ENCODE measurements around the gene HEATR5A.

HEATR5A gene

DNA sequence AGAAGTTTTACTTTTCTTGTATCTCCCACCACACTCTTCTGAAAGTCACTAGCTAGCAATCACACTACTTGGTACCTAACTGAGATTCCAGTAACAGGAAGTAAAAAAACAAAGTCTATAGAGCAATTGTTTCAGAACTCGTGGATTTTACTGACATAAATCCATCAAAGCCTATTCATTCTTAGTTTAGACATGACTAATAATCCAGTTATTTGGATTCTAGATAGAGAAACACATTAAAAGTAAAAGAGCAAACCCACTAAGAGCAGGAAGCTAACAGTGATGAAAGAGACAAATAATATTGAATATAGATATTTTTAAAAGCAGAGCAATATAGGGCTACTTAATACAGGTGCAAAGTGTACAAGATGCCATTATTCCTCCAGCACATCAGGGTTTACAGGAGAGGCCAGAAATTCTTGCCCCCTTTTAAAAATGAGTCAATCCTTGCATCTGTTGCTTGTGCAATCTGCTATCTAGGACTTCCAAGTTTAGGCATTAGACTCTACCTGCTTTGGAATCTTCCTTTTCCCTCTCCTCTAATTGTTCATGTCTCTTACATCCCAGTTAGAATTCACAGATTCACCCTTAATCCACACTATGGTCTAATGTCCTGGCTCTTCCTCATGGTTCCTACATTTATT, 6.0 kb downstream of the HEATR5A start:
- H3K36me3 ChIP-seq (replicated peaks): no peaks in the 10 kb centered on the region
- no peaks in the 10 kb centered on the region for H3K9me3 ChIP-seq
- DNase-seq (ENCODE audit: low spot score in 2 of 2): no peak
- in situ Hi-C loops (cut with MboI; ENCODE audit: low sequenced_read_pairs): no loop called here
- no peak overlapping the region for H3K4me3 ChIP-seq
- peaks cover 30% of the 10 kb centered on the region for H3K4me1 ChIP-seq
- H3K27me3 ChIP-seq (ENCODE audit: low read depth): no peaks in the 10 kb centered on the region

DNA sequence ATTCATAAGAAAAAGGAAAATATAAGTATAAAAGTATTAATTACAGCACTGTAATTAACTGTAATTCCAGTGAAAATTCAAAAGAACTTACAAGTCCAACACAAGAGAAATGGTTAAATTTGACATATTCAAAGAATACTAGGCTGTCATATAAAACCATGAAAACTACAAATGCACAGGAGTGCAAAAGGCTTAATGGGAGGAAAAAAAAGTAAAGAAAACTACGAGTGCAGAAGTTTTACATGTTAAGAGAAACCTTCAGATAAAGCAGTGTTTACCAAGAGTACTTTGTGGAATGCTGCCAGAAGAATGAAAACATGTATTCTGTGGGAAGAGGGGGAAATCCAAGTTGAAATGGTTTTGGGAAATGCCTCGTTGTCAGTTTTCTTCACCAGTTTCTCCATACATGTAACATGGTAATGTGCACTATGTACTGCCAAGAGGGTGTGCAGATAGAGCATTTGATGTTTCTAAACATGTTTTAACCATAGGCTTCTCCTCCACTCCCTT, 9.1 kb downstream of the HEATR5A start:
- DNase-seq (ENCODE audit: low spot score in 2 of 2): no peak
- H3K36me3 ChIP-seq (replicated peaks): no peaks in the 10 kb centered on the region
- H3K9me3 ChIP-seq: no peaks in the 10 kb centered on the region
- no peaks in the 10 kb centered on the region for H3K27me3 ChIP-seq (ENCODE audit: low read depth)
- in situ Hi-C loops (cut with MboI; ENCODE audit: low sequenced_read_pairs): no loop called here
- no peak overlapping the region for H3K4me3 ChIP-seq
- H3K4me1 ChIP-seq: peaks cover 24% of the 10 kb centered on the region

DNA sequence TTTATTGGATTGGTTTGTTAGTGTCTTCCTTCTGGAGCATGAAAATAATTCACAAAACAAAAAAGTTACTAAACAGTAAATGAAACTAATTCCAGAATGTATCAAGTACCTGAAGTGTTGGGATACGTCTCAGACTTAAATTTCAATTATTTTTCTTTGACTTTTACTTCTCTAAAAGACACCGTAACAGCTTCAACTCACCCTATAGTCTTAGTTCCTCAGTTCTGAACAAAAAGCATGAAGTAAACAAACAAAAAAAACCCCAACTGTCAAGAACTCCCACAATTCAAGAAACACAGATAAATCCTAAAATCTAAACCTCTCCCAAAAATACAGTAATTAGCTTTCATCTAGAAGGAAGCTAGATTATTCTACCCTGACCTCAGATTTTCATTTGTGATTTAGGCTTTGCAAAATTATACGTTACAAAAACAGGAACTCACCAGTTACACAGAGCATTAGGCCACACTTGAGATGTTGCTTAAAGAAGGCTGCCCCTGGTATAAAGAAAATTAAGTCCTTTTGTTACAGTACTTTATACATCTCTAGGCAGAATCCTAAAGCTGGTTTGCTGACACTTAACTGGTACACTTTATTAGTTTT, 10.2 kb downstream of the HEATR5A start:
- no peaks in the 10 kb centered on the region for H3K9me3 ChIP-seq
- no peak overlapping the region for H3K4me3 ChIP-seq
- no peaks in the 10 kb centered on the region for H3K36me3 ChIP-seq (replicated peaks)
- H3K4me1 ChIP-seq: peaks cover 27% of the 10 kb centered on the region
- H3K27me3 ChIP-seq (ENCODE audit: low read depth): no peaks in the 10 kb centered on the region
- DNase-seq (ENCODE audit: low spot score in 2 of 2): no peak
- in situ Hi-C loops (cut with MboI; ENCODE audit: low sequenced_read_pairs): no loop called here

DNA sequence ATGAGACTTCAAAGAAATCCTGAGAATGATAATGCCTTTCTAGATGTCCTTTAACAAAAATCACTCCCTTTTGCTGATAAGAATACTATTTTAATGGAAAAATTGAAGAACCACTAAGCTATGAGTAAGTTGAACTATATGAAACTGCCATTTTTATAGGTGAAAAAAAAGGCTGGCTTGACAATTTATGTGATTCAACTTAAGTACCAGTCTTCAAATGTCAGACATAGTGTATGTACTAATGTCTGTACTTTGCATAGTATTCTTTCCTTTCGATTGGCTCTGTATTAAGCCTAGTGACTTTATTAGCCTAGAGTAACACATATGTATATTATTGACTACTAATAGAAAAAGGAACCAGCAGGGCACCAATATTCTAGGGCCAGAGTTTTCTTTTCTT, 11.9 kb downstream of the HEATR5A start:
- no peak overlapping the region for H3K4me3 ChIP-seq
- no peaks in the 10 kb centered on the region for H3K36me3 ChIP-seq (replicated peaks)
- peaks cover 17% of the 10 kb centered on the region for H3K4me1 ChIP-seq
- no peak for DNase-seq (ENCODE audit: low spot score in 2 of 2)
- H3K27me3 ChIP-seq (ENCODE audit: low read depth): no peaks in the 10 kb centered on the region
- in situ Hi-C loops (cut with MboI; ENCODE audit: low sequenced_read_pairs): no loop called here
- H3K9me3 ChIP-seq: no peaks in the 10 kb centered on the region

DNA sequence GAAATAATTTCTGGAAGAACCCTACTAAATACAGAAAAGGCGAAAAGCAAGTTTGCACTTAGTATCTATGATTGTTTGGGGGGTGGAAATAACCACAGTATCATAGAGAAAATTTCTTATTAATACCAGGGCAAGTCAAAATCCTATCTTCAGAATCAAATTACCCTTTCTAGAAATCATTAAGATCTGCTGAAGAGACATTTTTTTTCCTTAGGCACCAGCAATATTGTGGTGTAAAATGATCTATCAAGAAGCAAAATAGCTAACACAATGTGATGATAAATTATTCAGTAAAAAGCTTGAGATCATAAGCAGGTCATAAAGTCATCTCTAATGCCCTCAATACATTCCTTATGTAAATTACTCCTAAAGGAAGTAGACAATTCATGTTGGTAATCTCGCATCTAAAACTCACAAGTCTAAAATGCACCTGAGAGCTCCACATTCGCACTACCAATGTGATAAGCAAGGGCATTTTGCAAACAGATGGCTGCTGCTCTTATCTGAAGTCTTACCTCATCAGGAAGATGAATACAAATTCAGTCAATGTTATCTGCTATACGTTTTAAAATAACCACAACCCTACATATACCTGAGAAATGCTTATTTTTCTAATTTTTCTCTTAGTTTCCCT, 14.6 kb downstream of the HEATR5A start:
- Histone ChIP-seq H3K36me3 (replicated peaks) (no peaks in the 10 kb centered on the region; the same call in 1 of the 2 replicates), H3K4me3 (no peak overlapping the region), H3K9me3 (no peaks in the 10 kb centered on the region), H3K27me3 (ENCODE audit: low read depth) (no peaks in the 10 kb centered on the region), H3K4me1 (peaks cover 20% of the 10 kb centered on the region)
- no peak for DNase-seq (ENCODE audit: low spot score in 2 of 2)
- in situ Hi-C loops (cut with MboI; ENCODE audit: low sequenced_read_pairs): no loop called here

DNA sequence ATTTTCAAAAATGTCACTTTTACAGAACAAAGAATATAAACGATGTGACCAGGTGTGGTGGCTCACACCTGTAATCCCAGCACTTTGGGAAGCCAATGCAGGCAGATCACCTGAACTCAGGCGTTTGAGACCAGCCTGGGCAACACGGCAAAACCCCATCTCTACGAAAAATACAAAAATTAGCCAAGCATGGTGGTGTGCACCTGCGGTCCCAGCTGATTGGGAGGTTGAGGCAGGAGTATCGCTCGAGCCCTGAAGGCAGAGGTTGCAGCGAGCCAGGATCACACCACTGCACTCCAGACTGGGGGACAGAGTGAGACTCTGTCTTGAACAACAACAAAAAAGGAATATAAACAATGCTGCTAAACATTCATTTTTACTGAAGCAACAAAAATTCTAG, 15.2 kb downstream of the HEATR5A start:
- no peaks in the 10 kb centered on the region for H3K9me3 ChIP-seq
- in situ Hi-C loops (cut with MboI; ENCODE audit: low sequenced_read_pairs): no loop called here
- H3K36me3 ChIP-seq (replicated peaks): no peaks in the 10 kb centered on the region; the same call in 1 of the 2 replicates
- DNase-seq (ENCODE audit: low spot score in 2 of 2): no peak
- H3K4me1 ChIP-seq: peaks cover 20% of the 10 kb centered on the region
- H3K27me3 ChIP-seq (ENCODE audit: low read depth): no peaks in the 10 kb centered on the region
- H3K4me3 ChIP-seq: no peak overlapping the region

DNA sequence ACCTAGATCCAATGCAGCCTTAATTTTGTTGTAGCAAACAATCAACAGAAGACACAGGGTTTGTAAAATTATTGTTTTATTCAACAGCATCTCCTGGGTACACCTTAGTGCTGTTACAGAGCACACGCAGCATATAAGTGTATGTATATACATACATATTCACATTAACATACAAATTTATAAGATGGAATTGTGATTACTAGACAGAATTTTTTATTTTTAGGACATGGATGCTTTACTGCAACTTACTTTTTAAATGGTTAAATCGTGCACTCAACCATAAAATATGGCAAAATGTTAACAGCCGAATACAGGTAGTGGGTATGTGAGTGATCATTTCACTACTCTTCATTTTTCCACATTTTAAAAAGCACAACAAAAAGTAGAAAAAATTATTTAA, 16.6 kb downstream of the HEATR5A start:
- H3K4me1 ChIP-seq: peaks cover 20% of the 10 kb centered on the region
- H3K27me3 ChIP-seq (ENCODE audit: low read depth): no peaks in the 10 kb centered on the region
- H3K36me3 ChIP-seq (replicated peaks): peaks cover 5% of the 10 kb centered on the region
- no peak overlapping the region for H3K4me3 ChIP-seq
- H3K9me3 ChIP-seq: no peaks in the 10 kb centered on the region
- in situ Hi-C loops (cut with MboI; ENCODE audit: low sequenced_read_pairs): no loop called here
- no peak for DNase-seq (ENCODE audit: low spot score in 2 of 2)

DNA sequence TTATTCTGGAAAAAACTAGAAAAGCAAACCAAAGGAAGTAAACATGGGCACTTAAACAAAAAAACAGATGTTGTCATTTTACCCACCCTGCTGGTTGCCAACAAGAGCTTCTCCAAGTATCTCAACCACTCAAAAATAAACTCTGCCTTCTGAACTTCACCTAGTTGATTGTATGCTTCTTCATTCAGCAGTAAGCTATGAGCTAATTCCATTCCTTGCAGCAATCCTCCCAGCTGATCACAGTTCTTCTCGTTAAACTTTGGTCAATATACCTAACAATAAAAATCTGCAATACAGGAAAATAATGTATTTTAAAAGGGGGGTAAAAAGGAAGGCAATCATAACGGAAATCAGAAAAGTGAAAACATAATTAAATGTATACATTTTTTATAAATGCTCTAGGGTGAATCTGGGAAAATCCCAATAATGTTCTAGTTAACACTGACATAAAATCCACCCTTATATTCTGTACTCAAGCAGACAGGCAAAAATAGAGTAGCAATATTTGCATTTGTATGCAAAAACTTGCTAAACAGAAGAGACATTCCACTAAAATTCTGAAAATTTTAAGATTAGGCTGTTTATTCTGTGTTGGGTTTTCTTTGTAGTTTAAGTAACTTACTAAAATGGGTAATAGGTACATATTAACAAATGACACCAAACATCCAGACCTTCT, 17.4 kb downstream of the HEATR5A start:
- H3K36me3 ChIP-seq (replicated peaks): peaks cover 13% of the 10 kb centered on the region
- peaks cover 20% of the 10 kb centered on the region for H3K4me1 ChIP-seq
- H3K4me3 ChIP-seq: no peak overlapping the region
- H3K9me3 ChIP-seq: no peaks in the 10 kb centered on the region
- no peak for DNase-seq (ENCODE audit: low spot score in 2 of 2)
- H3K27me3 ChIP-seq (ENCODE audit: low read depth): no peaks in the 10 kb centered on the region
- in situ Hi-C loops (cut with MboI; ENCODE audit: low sequenced_read_pairs): no loop called here

DNA sequence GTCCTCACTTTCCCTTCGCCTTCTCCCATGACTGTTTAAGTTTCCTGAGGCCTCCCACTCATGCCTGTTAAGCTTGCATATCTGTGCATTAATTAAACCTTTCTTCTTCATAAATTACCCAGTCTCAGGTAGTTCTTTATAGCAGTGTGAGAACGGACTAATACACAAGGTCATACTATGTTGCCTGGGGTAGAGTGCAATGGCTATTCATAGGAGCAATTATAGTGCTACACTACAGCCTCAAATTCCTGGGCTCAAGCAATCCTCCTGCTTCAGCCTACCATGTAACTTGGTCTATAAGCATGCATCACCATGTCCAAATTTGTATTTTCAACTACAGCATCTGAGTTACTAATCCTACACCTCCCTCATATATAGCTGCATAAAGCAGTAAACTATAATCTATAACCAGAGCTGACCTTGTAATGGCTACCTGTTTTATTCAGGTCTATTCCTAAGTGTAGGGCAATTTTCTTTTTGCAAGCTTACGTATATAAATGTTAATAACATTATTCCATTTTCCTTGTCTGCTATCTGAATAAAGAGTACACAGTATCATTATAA, 18.9 kb downstream of the HEATR5A start:
- no peak for DNase-seq (ENCODE audit: low spot score in 2 of 2)

DNA sequence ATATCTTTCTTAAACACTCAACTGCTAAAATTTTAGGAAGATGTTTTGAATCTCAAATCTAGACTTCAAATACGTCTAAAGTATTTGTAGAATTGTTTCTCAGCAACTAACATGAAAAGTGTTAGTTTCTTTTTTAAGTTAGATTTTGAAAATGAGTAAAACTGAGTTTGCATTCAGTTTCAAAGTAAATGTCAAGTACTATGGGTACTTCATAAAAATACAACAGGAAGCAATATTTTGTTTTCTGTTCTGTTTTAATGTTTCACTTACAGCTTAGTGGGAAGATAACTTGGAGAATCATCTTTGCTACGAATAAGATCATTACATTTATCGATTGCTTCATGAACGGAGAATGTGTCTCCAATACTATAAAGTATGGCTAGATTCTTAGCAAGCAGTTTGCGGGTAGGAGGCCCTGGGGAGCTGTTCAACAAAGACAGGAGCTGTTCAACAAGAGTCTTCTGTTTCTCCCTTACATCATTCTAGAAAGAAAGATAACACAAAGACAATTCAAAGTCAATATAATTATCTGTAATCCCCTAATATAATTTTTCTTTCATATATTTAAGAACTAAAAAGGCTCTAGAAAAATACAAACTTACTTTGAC, 20.2 kb downstream of the HEATR5A start:
- Histone ChIP-seq H3K9me3 (no peaks in the 10 kb centered on the region), H3K4me1 (peaks cover 11% of the 10 kb centered on the region), H3K4me3 (no peak overlapping the region), H3K27me3 (ENCODE audit: low read depth) (no peaks in the 10 kb centered on the region), H3K36me3 (replicated peaks) (peaks cover 17% of the 10 kb centered on the region)
- DNase-seq (ENCODE audit: low spot score in 2 of 2): no peak
- in situ Hi-C loops (cut with MboI; ENCODE audit: low sequenced_read_pairs): no loop called here

More for the DNA sequence above, 18.9 kb downstream of the HEATR5A start:
- Histone ChIP-seq H3K4me3 (no peak overlapping the region), H3K9me3 (no peaks in the 10 kb centered on the region), H3K27me3 (ENCODE audit: low read depth) (no peaks in the 10 kb centered on the region), H3K36me3 (replicated peaks) (peaks cover 17% of the 10 kb centered on the region), H3K4me1 (peaks cover 20% of the 10 kb centered on the region)
- in situ Hi-C loops (cut with MboI; ENCODE audit: low sequenced_read_pairs): no loop called here

DNA sequence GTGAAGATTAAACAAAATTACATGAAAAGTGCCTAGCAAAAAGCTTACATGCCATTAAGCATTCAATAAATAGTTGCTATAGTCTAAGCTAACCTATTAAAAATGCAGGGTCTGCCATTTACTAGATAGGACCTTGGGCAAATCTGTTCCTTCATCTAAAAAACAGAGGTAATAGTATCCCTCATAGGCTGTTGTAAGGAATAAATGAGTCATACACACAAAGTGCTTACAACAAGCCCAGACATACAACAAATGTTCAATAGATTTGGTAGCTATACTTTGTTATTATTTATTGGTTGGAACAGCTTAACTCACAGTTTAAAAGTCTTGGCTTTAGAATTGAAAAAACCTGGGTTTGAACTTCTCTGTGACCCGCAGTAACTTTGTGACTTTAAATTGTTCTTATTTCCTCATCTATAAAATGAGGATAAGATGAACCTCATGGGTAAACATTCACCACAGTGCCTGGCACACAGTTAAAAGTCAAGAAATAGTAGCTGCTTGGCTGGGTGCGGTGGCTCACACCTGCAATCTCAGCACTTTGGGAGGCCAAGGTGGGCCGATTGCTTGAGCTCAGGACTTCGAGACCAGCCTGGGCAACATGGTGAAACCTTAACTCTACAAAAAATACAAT, 24.7 kb downstream of the HEATR5A start:
- no peaks in the 10 kb centered on the region for H3K4me1 ChIP-seq
- H3K4me3 ChIP-seq: no peak overlapping the region
- no peaks in the 10 kb centered on the region for H3K27me3 ChIP-seq (ENCODE audit: low read depth)
- in situ Hi-C loops (cut with MboI; ENCODE audit: low sequenced_read_pairs): no loop called here
- H3K36me3 ChIP-seq (replicated peaks): peaks cover 19% of the 10 kb centered on the region
- no peaks in the 10 kb centered on the region for H3K9me3 ChIP-seq
- no peak for DNase-seq (ENCODE audit: low spot score in 2 of 2)

DNA sequence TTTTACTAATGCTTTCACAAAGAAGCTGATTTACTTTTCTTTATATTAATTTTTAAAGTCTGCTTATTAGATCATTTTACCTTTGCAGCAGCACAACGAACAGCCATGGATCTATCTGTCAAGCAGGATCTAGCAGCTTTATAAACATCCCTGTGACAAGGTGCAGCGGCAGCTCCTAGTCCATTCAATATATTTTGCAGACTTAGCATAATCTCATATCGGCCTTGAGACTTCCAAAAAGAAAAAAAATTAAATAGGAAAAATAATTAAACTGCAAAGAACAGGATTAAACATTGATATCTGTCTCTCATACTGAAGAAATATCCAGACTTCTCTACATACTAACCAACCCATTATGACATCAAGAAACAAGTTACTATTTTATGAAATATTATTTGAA, 25.2 kb downstream of the HEATR5A start:
- DNase-seq (ENCODE audit: low spot score in 2 of 2): no peak
- Histone ChIP-seq H3K4me1 (no peaks in the 10 kb centered on the region), H3K27me3 (ENCODE audit: low read depth) (no peaks in the 10 kb centered on the region), H3K9me3 (no peaks in the 10 kb centered on the region), H3K36me3 (replicated peaks) (peaks cover 19% of the 10 kb centered on the region), H3K4me3 (no peak overlapping the region)
- in situ Hi-C loops (cut with MboI; ENCODE audit: low sequenced_read_pairs): no loop called here

DNA sequence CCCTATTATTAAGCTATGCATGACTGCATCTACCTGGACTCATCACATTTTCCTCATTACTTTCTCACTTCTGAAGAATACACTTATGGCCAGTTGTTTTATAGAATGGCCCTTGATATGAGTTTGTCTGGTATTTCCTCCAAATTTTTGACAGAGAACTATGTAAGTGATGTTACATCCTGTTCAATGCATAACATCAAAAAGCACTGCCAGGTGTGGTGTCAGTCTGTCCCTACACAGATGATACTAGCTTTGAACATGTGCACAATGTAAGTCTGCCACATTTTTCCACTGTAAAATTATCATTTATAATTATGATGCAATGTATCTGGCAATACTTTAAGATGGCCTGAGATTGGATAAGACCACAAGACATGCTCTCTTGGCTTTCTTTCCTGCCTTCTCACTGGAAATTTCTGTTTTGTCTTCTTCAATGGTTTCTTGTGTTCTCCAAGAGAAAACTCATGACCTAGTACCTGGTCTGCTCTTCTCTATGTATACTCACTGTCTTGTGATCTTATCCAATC, 28.3 kb downstream of the HEATR5A start:
- Histone ChIP-seq H3K4me3 (no peak overlapping the region), H3K36me3 (replicated peaks) (0 out of 2 replicates have a peak, but pooled peaks cover 2% of the 10 kb centered on the region), H3K27me3 (ENCODE audit: low read depth) (no peaks in the 10 kb centered on the region), H3K4me1 (no peaks in the 10 kb centered on the region), H3K9me3 (no peaks in the 10 kb centered on the region)
- in situ Hi-C loops (cut with MboI; ENCODE audit: low sequenced_read_pairs): no loop called here
- no peak for DNase-seq (ENCODE audit: low spot score in 2 of 2)
